ENCODE data around the gene PPP2R2D.
"Not testable (repeated sequence)": the region's sequence is repeated elsewhere in the genome, so short reads cannot be mapped to it uniquely, and the experiment has no call there.

Gene PPP2R2D

DNA sequence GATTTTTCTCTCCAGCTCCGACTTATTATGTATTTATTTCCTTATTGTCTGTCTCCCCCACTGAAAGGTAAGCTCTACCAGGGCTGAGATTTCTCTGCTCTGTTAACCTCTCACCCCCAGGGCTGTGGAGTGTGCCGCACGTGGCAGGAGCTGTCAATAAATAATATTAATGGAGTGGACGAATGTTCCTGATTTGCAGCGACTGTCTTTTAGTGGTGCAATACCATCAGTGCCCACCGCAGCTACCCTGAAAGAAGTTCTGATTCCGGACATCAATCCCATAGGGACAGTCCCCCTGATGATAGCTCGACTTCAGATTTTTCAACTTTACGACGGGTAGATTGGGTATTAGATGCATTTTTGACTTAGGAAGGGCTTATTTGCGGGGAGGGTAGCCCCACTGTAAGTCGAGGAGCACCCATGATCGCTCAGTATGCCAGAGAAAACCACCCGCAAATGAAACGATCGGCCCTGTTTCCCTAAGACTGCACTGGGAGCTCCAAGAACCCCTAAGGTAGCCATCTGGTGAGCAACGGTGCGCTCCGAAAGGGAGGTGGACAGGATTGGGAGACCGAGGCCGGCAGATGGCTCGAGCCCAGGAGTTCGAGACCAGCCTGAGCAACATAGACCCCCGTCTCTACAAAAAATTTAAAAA lies 986 bp upstream of the PPP2R2D start:
- in situ Hi-C loops (cut with HindIII; ENCODE audit: low pct_ligation_motif_present, low pct_unique_long_range_greater_than_20kb, low sequenced_read_pairs), result no loop called here
- peak; percentile 30 for DNase-seq

DNA sequence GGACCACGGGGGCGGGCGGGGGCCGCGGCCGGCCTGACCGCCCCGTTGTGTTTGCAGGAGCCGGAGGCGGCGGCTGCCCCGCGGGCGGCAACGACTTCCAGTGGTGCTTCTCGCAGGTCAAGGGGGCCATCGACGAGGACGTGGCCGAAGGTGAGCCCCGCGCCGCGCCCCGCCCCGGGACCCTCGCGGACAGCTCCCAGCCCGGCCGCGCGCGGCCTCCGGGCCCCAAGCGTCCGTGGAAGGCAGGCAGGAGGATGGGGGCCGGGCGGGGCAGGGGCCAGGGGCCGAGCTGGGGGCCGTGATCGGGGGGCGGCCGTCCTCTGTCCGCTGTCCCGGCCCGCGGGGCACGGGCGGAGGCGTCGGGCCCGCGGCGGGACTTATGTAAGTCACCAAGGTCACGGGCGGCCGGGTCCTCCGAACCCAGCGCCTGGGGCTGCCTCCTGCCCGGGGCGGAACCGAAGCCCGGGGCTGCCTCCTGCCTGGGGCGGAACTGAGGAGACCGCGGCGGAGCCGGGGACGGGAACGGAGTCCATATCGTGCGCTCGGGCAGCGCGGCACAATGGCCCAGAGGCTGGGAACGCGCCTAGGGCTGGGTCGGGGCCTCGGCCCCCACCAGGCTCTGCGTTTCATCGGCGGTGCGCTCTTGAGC lies 497 bp downstream of the PPP2R2D start:
- peak; percentile 54 for DNase-seq
- in situ Hi-C loops (cut with HindIII; ENCODE audit: low pct_ligation_motif_present, low pct_unique_long_range_greater_than_20kb, low sequenced_read_pairs), result no loop called here

DNA sequence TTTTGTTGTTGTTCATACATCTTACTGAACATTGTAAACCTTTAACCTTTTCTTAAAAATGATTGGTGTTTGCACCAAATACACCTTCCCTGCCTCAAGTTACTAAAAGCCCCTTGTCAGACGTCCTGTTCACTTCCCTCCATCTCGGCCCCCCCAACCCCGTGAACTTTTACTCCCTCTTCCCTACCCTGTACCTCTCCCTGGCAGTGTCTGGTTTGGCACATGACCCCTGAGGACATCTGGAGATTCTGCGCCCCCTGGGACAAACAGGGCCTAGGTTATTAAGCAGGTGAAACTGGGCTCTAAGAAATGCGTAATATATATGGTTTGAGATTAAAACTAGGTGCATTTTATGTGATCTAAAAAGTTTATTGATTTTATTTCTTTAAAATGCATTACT lies 1.4 kb downstream of the PPP2R2D start:
- no peak for DNase-seq
- in situ Hi-C loops (cut with HindIII; ENCODE audit: low pct_ligation_motif_present, low pct_unique_long_range_greater_than_20kb, low sequenced_read_pairs), result no loop called here

DNA sequence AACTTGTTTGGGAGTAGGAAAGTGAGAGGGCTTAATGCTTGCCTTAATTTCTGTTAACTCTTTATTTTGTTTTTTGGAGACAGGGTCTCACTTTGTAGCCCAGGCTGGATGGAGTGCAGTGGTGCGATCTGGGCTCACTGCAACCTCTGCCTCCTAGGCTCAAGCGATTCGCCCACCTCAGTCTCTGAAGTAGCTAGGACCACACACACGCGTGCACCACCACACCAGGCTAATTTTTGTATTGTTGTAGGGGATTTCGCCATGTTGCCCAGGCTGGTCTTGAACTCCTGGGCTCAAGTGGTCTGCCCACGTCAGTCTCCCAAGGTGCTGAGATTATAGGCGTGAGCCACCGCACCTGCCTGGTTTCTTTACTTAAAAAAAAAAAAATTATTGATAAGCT lies 1.9 kb downstream of the PPP2R2D start:
- no peak for DNase-seq
- in situ Hi-C loops (cut with HindIII; ENCODE audit: low pct_ligation_motif_present, low pct_unique_long_range_greater_than_20kb, low sequenced_read_pairs), result no loop called here

DNA sequence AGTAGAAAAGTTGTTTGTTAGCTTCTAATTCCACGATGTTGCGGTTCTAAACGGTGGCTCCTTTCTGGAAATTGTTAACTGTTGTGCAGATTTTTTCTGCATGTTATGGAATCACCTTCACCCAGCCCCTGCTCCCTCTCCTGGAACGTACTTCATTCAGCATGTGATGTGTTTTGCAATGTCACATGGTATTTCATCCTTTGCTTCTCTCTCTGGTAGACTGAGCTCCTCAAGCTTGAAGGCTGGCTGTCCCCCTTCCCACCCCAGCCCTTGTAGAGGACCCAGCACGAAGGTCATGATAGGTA lies 4.4 kb downstream of the PPP2R2D start:
- DNase-seq, result no peak
- in situ Hi-C loops (cut with HindIII; ENCODE audit: low pct_ligation_motif_present, low pct_unique_long_range_greater_than_20kb, low sequenced_read_pairs), result no loop called here

DNA sequence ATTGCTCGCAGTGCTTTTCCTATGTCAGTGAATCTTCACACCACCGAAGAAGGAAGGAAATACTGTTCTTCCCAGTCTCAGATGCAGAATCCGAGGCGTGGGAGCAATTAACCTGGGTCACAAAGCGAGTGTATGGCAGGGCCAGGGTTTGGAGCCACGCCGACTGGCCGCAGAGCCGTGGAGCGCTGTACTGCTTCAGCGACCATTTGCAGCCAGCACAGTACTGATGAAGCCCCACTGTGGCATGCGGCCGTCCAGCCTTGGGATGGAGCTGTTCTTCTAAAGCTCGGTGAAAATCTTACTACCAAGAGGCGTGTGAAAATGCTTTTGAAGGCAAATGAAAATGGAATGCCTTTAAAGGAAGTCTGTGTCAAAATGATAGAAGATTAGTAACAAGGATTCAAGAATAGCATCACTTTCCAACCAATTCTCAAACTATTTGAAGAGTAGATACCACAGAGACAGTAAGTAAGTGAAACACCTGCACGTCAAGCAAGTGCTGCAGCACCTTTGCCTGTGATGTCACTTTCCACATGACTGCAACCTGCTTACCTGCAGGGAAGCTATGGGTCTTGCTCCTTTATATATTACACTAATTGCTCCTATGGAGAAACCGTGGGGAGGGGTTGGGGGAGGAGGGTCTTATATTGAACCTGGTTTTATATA lies 4.9 kb downstream of the PPP2R2D start:
- DNase-seq, result no peak
- in situ Hi-C loops (cut with HindIII; ENCODE audit: low pct_ligation_motif_present, low pct_unique_long_range_greater_than_20kb, low sequenced_read_pairs), result no loop called here

DNA sequence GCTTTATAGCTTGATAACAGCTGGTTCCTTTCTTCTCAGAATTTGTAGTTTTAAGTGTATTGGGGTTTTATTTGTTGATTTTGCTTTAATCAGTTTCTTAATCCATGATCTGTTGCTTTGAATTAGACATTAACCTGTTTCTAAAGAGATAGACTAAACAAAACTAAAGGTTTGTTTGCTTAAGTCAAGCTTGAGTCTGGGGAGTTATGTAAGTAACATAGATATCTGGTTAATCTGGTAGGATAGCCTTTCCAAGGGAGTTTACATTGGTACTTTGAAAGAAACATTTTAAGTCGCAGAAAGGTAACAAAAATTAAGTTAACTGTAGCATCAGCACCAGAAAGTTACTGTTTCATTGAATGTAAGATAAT lies 5.4 kb downstream of the PPP2R2D start:
- in situ Hi-C loops (cut with HindIII; ENCODE audit: low pct_ligation_motif_present, low pct_unique_long_range_greater_than_20kb, low sequenced_read_pairs), result no loop called here
- no peak for DNase-seq

DNA sequence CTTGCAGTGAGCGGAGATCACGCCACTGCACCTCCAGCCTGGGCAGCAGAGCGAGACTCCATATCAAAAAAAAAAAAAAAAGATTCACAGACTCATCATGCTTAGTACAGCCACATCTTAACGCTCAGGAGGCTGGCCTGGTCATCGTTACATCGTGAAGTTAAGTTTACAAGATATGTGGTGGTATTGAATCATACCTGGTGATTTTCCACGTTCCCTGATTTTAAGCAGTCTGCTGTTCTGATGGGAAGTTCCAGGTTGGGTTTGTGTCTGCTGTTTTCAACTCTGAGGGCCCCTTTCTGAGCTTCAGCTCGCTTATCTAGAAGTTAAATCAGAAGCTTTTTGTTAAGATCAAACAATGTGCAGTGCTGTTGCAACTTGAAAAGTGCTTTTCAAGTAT lies 6.9 kb downstream of the PPP2R2D start:
- DNase-seq, result no peak
- in situ Hi-C loops (cut with HindIII; ENCODE audit: low pct_ligation_motif_present, low pct_unique_long_range_greater_than_20kb, low sequenced_read_pairs), result no loop called here

DNA sequence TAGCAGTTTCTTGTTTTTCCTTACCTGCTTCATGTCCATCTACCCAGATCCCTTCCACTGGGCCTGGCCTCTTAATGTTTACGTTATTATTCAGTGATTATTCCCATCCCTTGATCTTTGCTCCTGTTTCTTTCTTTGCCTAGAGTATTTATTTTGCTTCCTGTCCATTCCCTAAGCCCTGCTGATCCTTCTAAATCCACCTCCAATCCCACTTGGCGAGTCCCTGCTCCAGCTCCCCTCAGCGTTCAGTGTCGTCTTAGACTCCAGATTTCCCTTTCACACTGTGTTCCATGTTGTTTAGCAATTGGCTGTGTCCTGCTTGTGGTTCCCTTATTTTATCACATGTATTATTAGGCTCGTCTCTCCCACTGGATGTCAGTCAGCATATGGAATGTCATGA lies 7.3 kb downstream of the PPP2R2D start:
- in situ Hi-C loops (cut with HindIII; ENCODE audit: low pct_ligation_motif_present, low pct_unique_long_range_greater_than_20kb, low sequenced_read_pairs), result no loop called here
- no peak for DNase-seq

DNA sequence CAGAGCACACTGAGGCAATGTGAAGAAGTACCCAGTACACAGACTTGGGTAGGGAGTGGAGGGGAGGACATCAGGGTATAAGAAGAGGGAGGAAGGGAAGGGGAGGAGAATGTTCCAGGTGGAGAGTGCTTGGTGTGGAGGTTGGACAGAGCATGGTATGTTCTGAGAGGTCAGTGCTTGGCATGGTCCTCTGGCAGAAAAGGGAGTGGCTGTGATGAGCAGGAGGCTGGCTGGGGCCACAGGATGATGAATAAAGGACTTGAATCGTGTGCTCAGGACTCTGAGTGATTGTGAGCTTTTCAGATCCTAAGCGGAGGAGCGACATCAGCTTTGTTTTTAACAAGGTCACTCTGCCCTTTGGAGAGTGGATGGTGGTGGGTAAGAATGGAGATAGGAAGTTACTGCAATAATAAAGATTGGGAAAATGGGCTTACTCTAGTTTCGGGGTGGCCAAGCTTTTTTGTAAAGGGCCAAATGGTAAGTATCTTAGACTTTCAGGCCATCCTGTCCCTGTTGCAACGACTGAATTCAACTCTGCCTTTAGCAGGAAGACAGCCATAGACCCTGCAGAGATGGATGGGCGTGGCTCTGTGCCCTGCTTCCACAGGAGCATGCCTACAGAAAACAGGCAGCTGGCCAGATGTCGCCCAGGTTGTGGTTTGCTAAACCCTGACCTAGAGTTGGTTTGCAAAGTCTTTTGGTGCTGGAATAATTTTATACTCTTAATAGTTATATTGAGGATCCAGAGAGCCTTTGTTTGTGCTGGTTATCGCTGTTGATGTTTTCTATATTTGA lies 8.4 kb downstream of the PPP2R2D start:
- no peak for DNase-seq

DNA sequence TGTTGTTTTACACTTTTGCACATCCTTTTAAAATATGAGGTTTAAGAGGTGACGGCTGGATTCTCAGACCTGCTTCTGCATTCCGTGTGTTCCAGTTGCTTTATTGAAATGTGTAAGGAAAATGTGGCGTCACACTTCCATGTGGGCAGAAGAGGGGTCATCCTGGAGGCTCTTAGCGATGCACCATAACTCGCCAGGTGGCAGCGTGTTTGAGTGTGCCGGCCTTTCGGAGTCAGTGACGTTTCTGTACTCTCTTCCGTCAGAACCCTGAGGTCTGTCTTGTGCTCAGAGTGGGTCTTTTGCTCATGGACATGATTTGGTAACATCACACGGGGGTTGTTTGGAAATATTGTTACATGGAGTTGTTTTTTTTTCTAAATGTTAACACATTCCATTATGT lies 9.1 kb downstream of the PPP2R2D start:
- DNase-seq, result no peak
- in situ Hi-C loops (cut with HindIII; ENCODE audit: low pct_ligation_motif_present, low pct_unique_long_range_greater_than_20kb, low sequenced_read_pairs), result no loop called here

More for the DNA sequence above, 8.4 kb downstream of the PPP2R2D start:
- in situ Hi-C loops (cut with HindIII; ENCODE audit: low pct_ligation_motif_present, low pct_unique_long_range_greater_than_20kb, low sequenced_read_pairs), result no loop called here

DNA sequence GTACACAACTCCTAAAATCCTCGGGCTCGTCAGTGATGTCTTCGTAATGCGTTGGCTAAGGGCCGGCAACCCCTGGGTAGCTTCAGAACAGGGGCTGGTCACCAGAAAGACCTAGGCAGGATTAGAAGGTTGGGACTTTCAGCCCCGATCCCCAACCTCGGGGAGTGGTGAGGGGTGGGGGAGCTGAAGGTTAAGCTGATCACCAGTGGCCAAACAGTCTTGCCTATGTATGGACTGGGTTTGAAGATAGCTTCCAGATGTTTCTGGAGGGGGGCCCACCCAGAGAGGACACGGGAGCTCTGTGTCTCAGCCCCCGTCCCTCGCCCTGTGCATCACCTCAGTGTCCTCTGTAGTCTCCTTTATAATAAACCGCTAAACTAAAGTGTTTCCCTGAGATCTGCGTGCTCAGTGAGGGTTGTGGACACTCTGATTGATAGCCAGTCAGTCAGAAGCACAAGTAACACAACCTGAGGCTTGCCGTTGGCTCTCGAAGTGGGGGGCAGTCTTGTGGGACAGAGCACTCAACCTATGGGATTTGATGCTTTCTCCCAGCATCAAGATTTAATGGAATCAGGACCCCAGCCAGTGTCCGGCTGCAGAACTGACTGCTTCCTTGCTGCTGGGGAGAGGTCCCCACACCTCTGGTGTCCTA lies 10.0 kb downstream of the PPP2R2D start:
- in situ Hi-C loops (cut with HindIII; ENCODE audit: low pct_ligation_motif_present, low pct_unique_long_range_greater_than_20kb, low sequenced_read_pairs), result no loop called here
- DNase-seq, result no peak

DNA sequence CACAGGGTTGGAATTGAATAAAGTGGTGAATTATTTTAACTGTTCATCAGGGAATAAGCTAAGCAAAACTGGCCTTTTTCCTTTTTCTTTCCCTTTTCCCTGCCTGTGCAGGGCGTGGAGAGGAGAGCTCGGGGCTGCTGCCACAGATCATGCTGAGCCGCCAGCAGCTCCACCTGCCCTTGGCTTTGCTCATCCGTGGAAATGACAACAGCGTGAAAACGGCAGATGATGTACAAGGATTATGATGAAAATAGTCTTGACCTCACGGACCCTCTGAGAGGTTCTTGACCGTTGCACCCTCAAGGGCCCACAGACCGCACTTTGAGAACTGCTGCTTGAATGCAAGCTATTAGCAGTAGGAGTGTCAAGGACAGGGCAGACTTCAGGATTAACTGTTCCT lies 10.6 kb downstream of the PPP2R2D start:
- in situ Hi-C loops (cut with HindIII; ENCODE audit: low pct_ligation_motif_present, low pct_unique_long_range_greater_than_20kb, low sequenced_read_pairs), result no loop called here
- DNase-seq, result no peak

DNA sequence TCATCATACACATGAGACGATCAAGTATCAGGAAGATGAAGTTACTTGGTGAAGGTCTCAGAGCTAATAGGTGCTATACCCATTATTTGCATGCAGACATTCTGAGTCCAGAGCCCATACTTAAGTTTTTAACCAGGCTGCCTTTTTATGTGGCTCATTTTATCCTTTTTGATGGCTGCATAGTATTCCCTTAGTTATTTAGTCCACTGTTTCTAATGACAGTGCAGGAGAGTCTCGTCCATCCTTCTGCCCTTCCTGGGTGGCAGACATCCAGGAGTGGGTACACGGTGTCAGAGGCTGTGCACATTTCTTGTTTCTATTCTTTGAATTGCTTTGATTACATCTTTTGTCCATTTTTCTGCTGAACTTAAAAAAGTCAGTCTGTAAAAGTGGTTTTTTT lies 11.8 kb downstream of the PPP2R2D start:
- DNase-seq, result no peak
- in situ Hi-C loops (cut with HindIII; ENCODE audit: low pct_ligation_motif_present, low pct_unique_long_range_greater_than_20kb, low sequenced_read_pairs), result no loop called here

DNA sequence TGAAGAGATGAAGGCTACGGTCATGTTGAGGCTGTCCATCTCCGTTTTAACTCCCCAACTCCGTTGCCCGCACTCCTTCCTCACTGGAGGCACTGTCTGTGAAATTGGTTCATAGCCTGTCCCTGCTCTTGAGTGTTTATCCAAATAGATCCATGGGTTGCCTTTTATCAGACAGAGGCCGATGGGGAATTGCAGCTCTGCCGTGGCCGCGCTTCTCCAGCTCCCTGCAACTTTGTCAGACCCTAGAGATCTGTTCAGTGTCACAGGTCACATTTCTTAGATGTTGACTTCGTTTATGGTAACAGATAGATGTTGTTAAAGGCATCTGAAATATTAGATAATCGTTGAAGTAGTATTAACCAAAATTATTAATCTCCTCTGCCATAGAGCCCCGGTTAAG lies 14.7 kb downstream of the PPP2R2D start:
- in situ Hi-C loops (cut with HindIII; ENCODE audit: low pct_ligation_motif_present, low pct_unique_long_range_greater_than_20kb, low sequenced_read_pairs), result no loop called here
- DNase-seq, result no peak

DNA sequence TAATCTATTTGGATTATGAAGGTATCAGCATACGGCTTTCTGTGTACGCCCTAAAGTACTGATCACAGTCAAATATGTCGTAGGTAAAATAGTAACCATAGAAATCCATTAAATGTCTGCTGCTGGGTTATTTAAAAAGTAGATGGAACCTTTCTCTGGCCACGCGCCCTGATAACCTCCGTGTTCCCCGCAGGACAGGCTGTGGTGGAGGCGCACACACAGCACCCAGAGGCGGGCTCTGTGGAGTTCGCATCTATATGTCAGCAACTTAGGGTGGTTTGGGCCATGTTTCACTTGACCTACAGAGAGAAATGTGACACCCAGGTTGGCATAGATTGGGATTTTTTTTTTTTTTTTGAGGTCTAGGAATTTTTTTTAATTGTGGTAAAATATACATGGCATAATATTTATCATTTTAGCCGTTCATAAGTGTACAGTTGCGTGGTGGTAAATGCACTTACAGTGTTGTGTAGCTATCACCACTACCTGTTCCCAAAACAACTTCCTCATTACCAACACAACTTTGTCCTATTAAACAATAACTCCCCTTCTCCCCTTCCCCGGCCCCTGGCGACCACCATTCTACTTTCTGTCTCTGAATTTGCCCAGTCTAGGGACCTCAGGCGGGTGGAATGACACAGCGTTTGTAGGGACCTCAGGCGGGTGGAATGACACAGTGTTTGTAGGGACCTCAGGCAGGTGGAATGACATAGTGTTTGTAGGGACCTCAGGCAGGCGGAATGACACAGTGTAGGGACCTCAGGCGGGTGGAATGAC lies 15.4 kb downstream of the PPP2R2D start:
- in situ Hi-C loops (cut with HindIII; ENCODE audit: low pct_ligation_motif_present, low pct_unique_long_range_greater_than_20kb, low sequenced_read_pairs), result no loop called here

DNA sequence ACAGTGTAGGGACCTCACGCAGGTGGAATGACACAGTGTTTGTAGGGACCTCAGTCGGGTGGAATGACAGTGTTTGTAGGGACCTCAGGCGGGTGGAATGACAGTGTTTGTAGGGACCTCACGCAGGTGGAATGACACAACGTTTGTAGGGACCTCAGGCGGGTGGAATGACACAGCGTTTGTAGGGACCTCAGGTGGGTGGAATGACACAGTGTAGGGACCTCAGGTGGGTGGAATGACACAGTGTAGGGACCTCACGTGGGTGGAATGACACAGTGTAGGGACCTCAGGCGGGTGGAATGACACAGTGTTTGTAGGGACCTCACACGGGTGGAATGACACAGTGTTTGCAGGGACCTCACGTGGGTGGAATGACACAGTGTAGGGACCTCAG lies 16.0 kb downstream of the PPP2R2D start:
- in situ Hi-C loops (cut with HindIII; ENCODE audit: low pct_ligation_motif_present, low pct_unique_long_range_greater_than_20kb, low sequenced_read_pairs); DNase-seq: not testable (repeated sequence)

More for the DNA sequence above, 15.4 kb downstream of the PPP2R2D start:
- no peak for DNase-seq

DNA sequence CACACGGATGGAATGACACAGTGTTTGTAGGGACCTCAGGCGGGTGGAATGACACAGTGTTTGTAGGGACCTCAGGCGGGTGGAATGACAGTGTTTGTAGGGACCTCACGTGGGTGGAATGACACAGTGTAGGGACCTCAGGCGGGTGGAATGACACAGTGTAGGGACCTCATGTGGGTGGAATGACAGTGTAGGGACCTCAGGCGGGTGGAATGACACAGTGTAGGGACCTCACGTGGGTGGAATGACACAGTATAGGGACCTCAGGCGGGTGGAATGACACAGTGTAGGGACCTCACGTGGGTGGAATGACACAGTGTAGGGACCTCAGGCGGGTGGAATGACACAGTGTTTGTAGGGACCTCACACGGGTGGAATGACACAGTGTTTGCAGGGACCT lies 16.7 kb downstream of the PPP2R2D start:
- in situ Hi-C loops (cut with HindIII; ENCODE audit: low pct_ligation_motif_present, low pct_unique_long_range_greater_than_20kb, low sequenced_read_pairs); DNase-seq: not testable (repeated sequence)
